ENCODE data around the gene AFG1L. TPM values are rescaled to one million over a fixed set of nuclear protein-coding genes. Genes with fewer than 3 reads are reported as not detected.

AFG1L gene
- total and polyA plus RNA-seq, 4 donors = 2.7 to 2.8 (median 2.7) TPM

GRCh38 chr6:108353853-108354252 lies 59.0 kb downstream of the AFG1L start (continued):
- TF ChIP-seq RXRA (IDR thresholded peaks at IDR 0.05) (no peak), EGR1 (IDR thresholded peaks at IDR 0.05; ENCODE audit: low read depth in 2 of 2) (no peak), ZBTB33 (IDR thresholded peaks at IDR 0.05) (no peak), TAF1 (conservative IDR thresholded peaks at IDR 0.05) (no peak), YY1 (IDR thresholded peaks at IDR 0.05) (no peak), HNF4G (IDR thresholded peaks at IDR 0.05) (no peak)

GRCh38 chr6:108355120-108355519 lies 60.3 kb downstream of the AFG1L start:
- TF ChIP-seq ZBTB33 (IDR thresholded peaks at IDR 0.05) (no peak), CTCF (IDR thresholded peaks at IDR 0.05; ENCODE audit: low read depth, low read length, missing input control) (no peak), FOXA2 (IDR thresholded peaks at IDR 0.05) (no peak), MAX (IDR thresholded peaks at IDR 0.05) (no peak), GABPA (IDR thresholded peaks at IDR 0.05 in 1 of 2, conservative IDR thresholded peaks at IDR 0.05 in 1 of 2) (no peak), RXRA (IDR thresholded peaks at IDR 0.05) (no peak), FOXA1 (IDR thresholded peaks at IDR 0.05) (no peak), RAD21 (IDR thresholded peaks at IDR 0.05) (no peak), TAF1 (conservative IDR thresholded peaks at IDR 0.05) (no peak), NR2F2 (IDR thresholded peaks at IDR 0.05) (no peak), EGR1 (IDR thresholded peaks at IDR 0.05; ENCODE audit: low read depth in 2 of 2) (no peak), JUND (IDR thresholded peaks at IDR 0.05) (no peak), SP1 (IDR thresholded peaks at IDR 0.05) (no peak), HNF4A (conservative IDR thresholded peaks at IDR 0.05) (no peak), HNF4G (IDR thresholded peaks at IDR 0.05) (no peak), REST (IDR thresholded peaks at IDR 0.05) (no peak), YY1 (IDR thresholded peaks at IDR 0.05) (no peak)
- TF ChIP-seq, protein P1, sequence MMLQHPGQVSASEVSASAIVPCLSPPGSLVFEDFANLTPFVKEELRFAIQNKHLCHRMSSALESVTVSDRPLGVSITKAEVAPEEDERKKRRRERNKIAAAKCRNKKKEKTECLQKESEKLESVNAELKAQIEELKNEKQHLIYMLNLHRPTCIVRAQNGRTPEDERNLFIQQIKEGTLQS (IDR thresholded peaks at IDR 0.05) = no peak
- no peak overlapping the region for H3K27ac ChIP-seq (ENCODE audit: low read depth in 1 of 2, low read length in 2 of 2)
- H3K9me3 ChIP-seq (ENCODE audit: control insufficient read depth in 4 of 4, low read length in 3 of 4) = no peaks in the 10 kb centered on the region
- H3K4me3 ChIP-seq (ENCODE audit: low read depth in 1 of 3, low read length in 3 of 3) = no peak overlapping the region
- 96% methylated on average over 2 of the region's 2 CpGs for WGBS
- H3K27me3 ChIP-seq (ENCODE audit: control insufficient read depth in 4 of 4, insufficient read depth in 4 of 4, low read length in 3 of 4) = no peaks in the 10 kb centered on the region
- peaks cover 0 to 2% (median under 1%) of the 10 kb centered on the region in 4 donors for H3K36me3 ChIP-seq (ENCODE audit: control insufficient read depth in 4 of 4, insufficient read depth in 3 of 4, low read depth in 1 of 4, low read length in 3 of 4)
- H3K9ac ChIP-seq (ENCODE audit: low read depth in 1 of 2, low read length in 2 of 2) = no peak overlapping the region
- no peak for DNase-seq (ENCODE audit: low spot score)
- H3K4me1 ChIP-seq (ENCODE audit: control insufficient read depth in 4 of 4, insufficient read depth in 4 of 4, low read length in 3 of 4) = peaks cover 0 to 2% (median 0%) of the 10 kb centered on the region in 4 donors

Data from liver (tissue), 9 donors.